HL-60 (cell line): ENCODE results near the gene CFAP299.

ENCODE experiments used
- POLR2AphosphoS5 ChIP-seq: IDR thresholded peaks from 2 replicates; pipeline ENCODE4 v1.6.1; 2012; ENCODE audit warnings: low read depth
- TF ChIP-seq, protein P1 (sequence below): IDR thresholded peaks from 2 replicates; pipeline ENCODE4 v1.6.1; 2012; ENCODE audit warnings: low read depth; ENCODE audit not compliant: insufficient replicate concordance

DNA sequence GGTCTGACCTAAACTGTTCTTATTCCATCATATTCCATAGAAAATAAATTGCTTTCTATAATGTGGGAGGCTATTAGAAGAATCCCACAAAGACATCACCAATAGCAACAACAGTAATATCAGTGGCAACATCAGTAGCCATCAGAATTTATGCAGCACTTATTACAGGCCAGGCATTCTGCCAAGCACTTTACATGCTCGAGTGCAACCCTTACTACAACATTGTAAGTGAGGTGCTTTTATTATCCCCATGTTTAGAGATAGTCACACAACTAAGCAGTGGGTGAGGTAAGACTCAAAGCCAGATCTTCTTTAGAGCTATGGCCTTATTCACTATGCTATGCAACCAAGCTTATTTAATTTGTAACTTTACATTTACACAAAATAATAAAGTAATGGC lies 377.9 kb downstream of the CFAP299 start:
- TF ChIP-seq, protein P1, sequence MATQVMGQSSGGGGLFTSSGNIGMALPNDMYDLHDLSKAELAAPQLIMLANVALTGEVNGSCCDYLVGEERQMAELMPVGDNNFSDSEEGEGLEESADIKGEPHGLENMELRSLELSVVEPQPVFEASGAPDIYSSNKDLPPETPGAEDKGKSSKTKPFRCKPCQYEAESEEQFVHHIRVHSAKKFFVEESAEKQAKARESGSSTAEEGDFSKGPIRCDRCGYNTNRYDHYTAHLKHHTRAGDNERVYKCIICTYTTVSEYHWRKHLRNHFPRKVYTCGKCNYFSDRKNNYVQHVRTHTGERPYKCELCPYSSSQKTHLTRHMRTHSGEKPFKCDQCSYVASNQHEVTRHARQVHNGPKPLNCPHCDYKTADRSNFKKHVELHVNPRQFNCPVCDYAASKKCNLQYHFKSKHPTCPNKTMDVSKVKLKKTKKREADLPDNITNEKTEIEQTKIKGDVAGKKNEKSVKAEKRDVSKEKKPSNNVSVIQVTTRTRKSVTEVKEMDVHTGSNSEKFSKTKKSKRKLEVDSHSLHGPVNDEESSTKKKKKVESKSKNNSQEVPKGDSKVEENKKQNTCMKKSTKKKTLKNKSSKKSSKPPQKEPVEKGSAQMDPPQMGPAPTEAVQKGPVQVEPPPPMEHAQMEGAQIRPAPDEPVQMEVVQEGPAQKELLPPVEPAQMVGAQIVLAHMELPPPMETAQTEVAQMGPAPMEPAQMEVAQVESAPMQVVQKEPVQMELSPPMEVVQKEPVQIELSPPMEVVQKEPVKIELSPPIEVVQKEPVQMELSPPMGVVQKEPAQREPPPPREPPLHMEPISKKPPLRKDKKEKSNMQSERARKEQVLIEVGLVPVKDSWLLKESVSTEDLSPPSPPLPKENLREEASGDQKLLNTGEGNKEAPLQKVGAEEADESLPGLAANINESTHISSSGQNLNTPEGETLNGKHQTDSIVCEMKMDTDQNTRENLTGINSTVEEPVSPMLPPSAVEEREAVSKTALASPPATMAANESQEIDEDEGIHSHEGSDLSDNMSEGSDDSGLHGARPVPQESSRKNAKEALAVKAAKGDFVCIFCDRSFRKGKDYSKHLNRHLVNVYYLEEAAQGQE = no peak
- TF ChIP-seq POLR2AphosphoS5 = no peak
